Medulla oblongata (tissue), 1 donor: Measurements from ENCODE around the gene ZNF865.

Source experiments
- DNase-seq: peaks from one replicate; pipeline ENCODE4 v3.0.0-alpha.2; 2015; ENCODE audit errors: extremely low spot score

ZNF865 gene

DNA sequence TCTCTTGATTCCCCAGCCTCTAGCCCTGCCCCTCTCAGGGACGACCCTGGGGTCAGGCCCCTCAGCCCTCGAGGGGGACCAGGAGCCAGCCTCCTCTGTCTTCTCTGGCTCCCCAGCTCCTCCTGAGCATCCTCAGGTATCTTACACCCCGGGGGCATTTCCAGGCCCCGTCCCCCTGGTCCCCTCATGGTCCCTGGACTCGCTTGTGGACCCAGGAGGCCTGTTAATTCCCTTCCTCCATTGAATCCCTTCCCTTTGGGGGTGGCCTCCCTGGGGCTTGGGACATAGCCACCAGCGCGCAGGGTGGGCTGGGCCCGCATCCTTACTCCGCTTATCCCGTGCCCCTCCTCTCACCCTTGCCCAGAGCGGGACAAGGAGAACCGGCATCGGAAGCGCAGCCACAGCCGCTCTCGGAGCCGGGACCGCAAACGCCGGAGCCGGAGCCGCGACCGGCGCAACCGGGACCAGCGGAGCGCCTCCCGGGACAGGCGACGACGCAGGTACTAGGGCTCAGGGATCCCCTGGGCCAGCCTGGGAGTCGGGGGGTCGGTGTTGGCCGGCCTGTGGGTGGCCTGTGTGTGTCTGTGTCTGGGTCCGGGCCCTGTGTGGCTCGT, 53.5 kb downstream of the ZNF865 start:
- DNase-seq, result no peak

DNA sequence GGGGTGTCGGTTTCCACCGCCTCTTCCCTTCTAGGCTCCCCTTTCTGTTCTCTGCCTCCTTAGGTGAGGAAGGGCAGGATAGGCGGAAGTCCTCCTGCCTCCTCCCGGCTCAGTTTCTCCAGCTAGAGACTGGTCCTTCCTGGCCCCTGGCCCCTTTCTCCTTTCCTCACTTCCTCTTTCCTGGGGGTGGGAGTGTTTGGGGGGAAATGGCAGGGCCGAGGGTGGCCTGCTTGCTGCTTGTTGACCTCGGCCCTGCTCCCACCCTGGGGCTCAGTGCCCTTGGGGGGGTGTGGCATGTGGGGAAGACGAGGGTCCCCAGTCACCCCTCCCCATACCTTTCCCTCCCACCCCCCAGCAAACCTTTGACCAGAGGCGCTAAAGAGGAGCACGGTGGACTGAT, 54.4 kb downstream of the ZNF865 start:
- DNase-seq, result no peak

DNA sequence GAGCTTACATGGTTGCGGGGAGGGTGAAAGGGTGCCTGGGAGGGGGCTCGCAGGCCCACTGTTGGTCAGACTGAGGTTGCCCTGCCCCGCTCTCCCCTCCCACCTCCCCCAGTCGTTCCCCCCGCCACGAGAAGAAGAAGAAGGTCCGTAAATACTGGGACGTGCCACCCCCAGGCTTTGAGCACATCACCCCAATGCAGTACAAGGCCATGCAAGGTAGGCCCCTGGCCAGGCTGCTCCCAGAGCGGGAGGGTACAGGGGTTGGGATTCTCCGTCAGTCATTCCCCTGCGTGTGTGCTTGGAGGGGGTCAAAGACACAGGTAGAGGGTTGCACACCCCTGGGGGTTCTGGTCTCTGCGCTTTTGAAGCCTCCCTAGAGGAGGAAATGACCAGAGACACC, 55.0 kb downstream of the ZNF865 start:
- no peak for DNase-seq

DNA sequence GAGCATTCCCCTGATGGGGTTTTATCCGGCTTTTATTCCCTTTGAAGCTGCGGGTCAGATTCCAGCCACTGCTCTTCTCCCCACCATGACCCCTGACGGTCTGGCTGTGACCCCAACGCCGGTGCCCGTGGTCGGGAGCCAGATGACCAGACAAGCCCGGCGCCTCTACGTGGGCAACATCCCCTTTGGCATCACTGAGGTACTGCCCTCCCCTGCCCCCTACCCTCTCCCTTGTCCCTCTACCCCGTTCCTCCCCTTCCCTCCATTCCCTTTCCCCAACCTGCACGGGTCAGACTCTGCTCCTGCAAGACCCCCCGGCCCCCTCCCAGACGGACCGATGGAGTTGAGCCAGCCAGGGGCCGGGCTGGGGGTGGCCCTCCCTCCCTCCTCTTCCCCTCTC, 55.5 kb downstream of the ZNF865 start:
- DNase-seq, result no peak

DNA sequence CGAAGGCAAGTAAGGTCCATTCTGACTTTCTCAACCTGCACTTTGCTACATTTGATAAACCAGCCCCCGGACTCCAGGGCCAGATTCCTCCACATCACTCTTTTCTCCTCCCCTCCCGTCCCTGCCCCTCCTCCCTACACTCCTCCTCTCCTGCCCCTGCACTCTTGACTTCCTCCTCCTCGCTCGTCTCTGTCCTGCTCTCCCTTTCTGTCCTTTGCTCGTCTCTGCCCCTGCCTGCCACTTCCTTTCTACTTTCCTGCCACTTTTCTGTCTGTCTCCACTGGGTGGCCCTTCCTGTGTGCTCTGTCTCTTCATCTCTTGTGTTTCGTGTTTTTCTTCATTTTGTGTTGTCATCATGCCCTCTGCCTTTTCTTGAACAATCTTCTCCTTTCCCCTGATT, 56.4 kb downstream of the ZNF865 start:
- DNase-seq, result no peak

DNA sequence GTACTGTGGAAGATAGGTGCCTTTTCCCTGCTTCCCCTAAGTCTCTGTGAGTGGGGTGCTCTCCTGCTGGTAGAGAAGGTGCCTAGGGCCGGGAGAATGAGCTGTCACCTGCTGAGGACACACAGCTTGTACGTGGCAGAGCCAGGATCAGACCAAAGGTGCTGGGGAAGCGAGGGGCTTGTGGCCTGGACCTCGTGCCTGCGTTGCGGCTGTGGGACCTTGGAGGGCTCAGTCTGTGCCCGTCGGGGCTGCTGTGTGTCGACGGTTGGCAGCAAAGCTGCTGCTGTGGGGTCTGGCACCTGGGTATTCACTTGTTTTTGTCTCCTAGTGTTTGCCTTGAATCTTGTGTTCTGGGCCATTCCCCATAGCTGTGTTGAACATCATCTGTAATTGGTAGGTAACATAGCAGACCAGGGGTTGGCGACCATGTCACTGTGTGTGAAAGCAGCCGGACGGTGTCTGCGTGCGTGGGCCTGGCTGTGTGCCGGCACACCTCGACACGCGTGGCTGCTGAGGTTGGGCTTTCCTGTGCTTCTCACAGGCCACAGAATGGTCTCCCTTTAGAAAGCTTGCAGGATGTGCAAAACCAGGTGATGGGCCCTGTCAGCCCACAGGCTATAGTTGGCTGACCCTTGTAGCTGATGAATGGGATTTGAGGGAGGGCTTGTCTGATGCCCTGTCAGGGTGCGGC, 58.5 kb downstream of the ZNF865 start:
- DNase-seq, result no peak

DNA sequence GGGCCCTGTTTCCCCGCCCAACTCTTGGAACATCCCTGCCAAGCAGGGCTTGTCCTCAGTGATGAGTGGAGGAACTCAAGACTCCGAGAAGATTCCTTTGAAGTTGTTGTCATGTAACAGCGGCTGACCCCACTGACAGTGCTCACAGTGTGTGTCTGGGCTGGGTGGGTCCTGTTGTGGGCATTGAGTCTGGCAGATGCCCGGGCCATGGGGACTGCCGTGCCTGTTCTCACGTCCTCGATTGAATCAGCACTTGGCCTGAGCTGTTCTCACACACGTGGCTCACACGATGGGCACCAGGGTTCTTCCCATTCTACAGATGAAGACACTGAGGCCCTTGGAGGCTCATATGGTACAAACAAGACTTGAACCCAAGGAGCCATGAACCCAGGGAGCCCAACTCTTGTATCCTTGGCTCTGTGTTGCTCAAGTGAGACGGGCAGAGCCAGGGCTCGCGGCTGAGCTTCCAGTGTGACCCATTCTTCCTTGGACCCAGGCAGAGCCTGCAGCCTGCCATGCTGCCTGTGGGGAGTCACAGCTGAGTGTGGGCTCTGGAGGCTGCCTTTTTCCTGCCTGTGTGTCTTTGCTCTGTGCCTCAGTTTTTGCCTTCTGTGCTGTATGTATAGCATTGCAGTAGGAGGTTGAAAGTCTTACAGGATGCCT, 61.0 kb downstream of the ZNF865 start:
- no peak for DNase-seq
